ENCODE measurements around the gene GP1BA.
"Not testable (repeated sequence)": the region's sequence is repeated elsewhere in the genome, so short reads cannot be mapped to it uniquely, and the experiment has no call there.

Gene GP1BA

GRCh38 chr17:4920351-4921048 lies 11.6 kb upstream of the GP1BA start:
- H3K27ac Mint-ChIP-seq: no peak overlapping the region
- no peaks in the 10 kb centered on the region for H3K9me3 Mint-ChIP-seq
- no peak overlapping the region for H3K4me3 Mint-ChIP-seq
- H3K4me1 Mint-ChIP-seq: no peaks in the 10 kb centered on the region
- no peaks in the 10 kb centered on the region for H3K36me3 Mint-ChIP-seq
- no peaks in the 10 kb centered on the region for H3K27me3 Mint-ChIP-seq

DNA sequence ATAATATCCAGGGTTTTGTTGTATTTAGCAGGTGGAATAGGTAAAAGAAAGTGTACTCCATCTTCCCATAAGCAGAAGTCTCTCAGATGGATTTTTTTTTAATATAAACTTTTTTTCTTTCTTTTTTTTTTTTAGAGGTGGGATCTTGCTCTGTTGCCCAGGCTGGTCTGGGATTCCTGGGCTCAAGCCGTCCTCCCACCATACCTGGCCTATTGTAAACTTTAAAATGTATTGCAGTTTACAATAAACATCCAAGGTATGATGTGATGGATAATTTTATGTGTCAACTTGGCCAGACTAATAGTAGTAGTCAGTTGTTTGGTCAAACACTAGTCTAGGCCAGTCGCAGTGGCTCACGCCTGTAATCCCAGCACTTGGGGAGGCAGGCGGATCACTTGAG lies 10.8 kb upstream of the GP1BA start:
- H3K4me3 Mint-ChIP-seq: no peak overlapping the region
- H3K4me1 Mint-ChIP-seq: no peaks in the 10 kb centered on the region
- no peaks in the 10 kb centered on the region for H3K27me3 Mint-ChIP-seq
- no peak overlapping the region for H3K27ac Mint-ChIP-seq
- no peaks in the 10 kb centered on the region for H3K36me3 Mint-ChIP-seq
- H3K9me3 Mint-ChIP-seq: no peaks in the 10 kb centered on the region

DNA sequence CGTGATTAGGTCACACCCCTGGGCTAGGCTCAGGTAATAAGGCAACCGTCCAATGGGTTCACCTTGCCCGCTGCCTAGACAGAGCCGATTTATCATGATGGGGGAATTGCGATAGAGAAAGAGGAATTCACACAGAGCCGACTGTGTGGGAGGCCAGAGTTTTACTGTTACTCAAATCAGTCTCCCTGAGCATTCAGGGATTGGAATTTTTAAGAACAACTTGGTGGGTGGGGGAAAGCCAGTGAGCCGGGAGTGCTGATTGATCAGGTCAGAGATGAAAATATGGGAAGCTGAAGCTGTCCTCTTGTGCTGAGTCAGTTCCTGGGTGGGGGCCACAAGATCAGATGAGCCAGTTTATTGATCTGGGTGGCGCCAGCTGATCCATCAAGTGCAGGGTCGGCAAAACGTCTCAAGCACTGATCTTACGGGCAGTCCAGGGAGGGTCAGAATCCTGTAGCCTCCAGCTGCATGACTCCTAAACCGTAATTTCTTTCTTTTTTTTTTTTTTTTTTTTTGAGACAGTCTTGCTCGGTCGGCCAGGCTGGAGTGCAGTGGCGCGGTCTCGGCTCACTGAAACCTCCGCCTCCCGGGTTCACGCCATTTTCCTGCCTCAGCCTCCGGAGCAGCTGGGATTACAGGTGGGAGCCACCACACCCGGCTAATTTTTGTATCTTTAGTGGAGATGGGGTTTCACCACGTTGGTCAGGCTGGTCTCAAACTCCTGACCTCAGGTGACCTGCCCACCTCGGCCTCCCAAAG lies 5.3 kb upstream of the GP1BA start:
- not testable (repeated sequence) for H3K36me3 Mint-ChIP-seq, H3K4me1 Mint-ChIP-seq, H3K9me3 Mint-ChIP-seq, H3K27ac Mint-ChIP-seq, H3K4me3 Mint-ChIP-seq, H3K27me3 Mint-ChIP-seq

DNA sequence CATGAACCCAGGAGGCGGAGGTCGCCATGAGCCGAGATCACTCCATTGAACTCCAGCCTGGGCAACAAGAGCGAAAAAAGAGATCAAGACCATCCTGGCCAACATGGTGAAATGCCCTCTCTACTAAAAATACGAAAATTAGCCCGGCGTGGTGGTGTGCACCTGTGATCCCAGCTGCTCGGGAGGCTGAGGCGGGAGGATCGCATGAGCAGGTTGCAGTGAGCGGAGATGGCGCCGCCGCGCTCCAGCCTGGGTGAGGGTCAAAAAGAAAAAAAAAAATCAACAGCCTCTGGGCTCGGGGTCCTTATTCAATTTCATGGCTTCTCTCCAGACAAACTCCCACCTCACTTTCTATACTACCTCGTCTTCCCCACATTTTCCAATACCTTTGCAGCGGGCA lies 3.2 kb upstream of the GP1BA start:
- Mint-ChIP-seq H3K27ac (peak overlapping the region; percentile 37), H3K36me3 (no peaks in the 10 kb centered on the region), H3K4me3 (no peak overlapping the region), H3K9me3 (no peaks in the 10 kb centered on the region), H3K4me1 (peaks cover 9% of the 10 kb centered on the region), H3K27me3 (no peaks in the 10 kb centered on the region)

- Mint-ChIP-seq H3K4me1 (peaks cover 32% of the 10 kb centered on the region), H3K9me3 (no peaks in the 10 kb centered on the region), H3K4me3 (no peak overlapping the region), H3K27ac (no peak overlapping the region), H3K36me3 (no peaks in the 10 kb centered on the region), H3K27me3 (no peaks in the 10 kb centered on the region)
These were observed 679 bp downstream of the GP1BA start for GRCh38 chr17:4932756-4933155.

- Mint-ChIP-seq H3K36me3 (no peaks in the 10 kb centered on the region), H3K4me1 (peaks cover 38% of the 10 kb centered on the region), H3K9me3 (no peaks in the 10 kb centered on the region), H3K27me3 (no peaks in the 10 kb centered on the region), H3K27ac (peak overlapping the region; percentile 80), H3K4me3 (peak overlapping the region; percentile 30)
These were observed 1.6 kb downstream of the GP1BA start for GRCh38 chr17:4933646-4934045.

DNA sequence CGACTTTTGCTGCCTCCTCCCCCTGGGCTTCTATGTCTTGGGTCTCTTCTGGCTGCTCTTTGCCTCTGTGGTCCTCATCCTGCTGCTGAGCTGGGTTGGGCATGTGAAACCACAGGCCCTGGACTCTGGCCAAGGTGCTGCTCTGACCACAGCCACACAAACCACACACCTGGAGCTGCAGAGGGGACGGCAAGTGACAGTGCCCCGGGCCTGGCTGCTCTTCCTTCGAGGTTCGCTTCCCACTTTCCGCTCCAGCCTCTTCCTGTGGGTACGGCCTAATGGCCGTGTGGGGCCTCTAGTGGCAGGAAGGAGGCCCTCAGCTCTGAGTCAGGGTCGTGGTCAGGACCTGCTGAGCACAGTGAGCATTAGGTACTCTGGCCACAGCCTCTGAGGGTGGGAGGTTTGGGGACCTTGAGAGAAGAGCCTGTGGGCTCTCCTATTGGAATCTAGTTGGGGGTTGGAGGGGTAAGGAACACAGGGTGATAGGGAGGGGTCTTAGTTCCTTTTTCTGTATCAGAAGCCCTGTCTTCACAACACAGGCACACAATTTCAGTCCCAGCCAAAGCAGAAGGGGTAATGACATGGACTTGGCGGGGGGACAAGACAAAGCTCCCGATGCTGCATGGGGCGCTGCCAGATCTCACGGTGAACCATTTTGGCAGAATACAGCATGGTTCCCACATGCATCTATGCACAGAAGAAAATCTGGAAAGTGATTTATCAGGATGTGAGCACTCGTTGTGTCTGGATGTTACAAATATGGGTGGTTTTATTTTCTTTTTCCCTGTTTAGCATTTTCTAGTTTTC lies 2.3 kb downstream of the GP1BA start:
- H3K27me3 Mint-ChIP-seq: no peaks in the 10 kb centered on the region
- no peaks in the 10 kb centered on the region for H3K9me3 Mint-ChIP-seq
- H3K36me3 Mint-ChIP-seq: no peaks in the 10 kb centered on the region
- no peak overlapping the region for H3K4me3 Mint-ChIP-seq
- peaks cover 43% of the 10 kb centered on the region for H3K4me1 Mint-ChIP-seq
- peak overlapping the region; percentile 20 for H3K27ac Mint-ChIP-seq

DNA sequence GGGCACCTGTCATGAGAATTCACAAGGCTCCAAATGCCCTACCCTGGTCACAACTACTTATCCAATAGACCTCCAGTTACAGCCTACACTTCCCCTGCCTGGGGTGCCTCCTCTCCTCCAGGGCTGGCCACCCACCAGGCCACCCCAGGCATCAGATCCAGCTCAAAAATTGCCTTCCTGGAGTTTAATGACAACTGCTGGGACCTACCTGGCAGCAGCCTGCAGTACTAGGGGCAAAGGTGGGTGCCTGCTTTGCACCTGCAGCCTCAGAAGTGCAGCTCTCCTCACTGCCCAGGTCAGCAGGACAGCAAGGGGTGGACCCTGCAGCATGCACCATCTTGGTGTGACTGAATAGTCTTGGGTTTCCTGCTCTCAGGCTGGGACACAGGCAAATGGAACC lies 3.6 kb downstream of the GP1BA start:
- H3K9me3 Mint-ChIP-seq: no peaks in the 10 kb centered on the region
- H3K36me3 Mint-ChIP-seq: no peaks in the 10 kb centered on the region
- no peak overlapping the region for H3K27ac Mint-ChIP-seq
- no peak overlapping the region for H3K4me3 Mint-ChIP-seq
- H3K27me3 Mint-ChIP-seq: no peaks in the 10 kb centered on the region
- H3K4me1 Mint-ChIP-seq: peaks cover 43% of the 10 kb centered on the region

DNA sequence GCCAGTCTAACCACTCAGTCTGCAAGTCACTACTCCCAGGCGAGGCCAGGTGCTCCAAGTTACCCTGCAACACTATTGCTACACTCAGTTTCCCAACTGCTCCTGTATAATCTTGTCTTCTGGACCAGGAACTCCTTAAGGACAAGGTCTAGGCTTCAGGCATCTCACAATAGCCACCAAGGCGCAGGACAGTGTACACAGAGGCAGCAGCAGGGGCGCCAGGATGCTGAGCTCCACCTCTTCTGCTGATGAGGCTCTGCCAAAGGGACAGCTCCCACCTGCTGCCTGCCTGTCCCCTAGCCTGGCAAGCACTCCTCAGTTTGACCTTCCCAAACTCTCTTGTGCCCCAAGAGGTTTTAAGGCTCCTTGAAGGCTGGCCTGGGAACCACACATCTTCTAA lies 4.4 kb downstream of the GP1BA start:
- Mint-ChIP-seq H3K36me3 (peaks cover 2% of the 10 kb centered on the region), H3K27me3 (no peaks in the 10 kb centered on the region), H3K27ac (no peak overlapping the region), H3K4me3 (no peak overlapping the region), H3K9me3 (no peaks in the 10 kb centered on the region), H3K4me1 (peaks cover 48% of the 10 kb centered on the region)

DNA sequence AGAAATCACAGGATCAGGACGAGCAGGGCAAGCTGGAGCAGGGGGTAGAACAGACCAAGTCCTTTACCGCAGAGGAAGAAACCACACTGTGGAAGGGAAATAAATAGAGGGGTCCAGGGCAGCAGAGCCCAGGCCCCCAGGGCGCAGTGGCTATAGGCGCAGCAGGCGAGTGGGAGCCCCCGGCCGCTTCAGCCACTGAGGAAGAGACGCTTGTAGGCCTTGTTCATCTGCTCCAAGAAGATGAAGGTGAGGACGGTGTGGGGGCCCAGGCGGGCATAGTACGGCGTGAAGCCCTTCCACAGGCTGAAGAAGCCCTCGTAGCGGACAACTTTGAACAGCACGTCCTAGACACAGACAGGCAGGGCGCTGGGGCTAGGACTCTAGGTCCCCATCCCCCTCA lies 5.5 kb downstream of the GP1BA start:
- no peak overlapping the region for H3K27ac Mint-ChIP-seq
- H3K36me3 Mint-ChIP-seq: peaks cover 8% of the 10 kb centered on the region
- H3K9me3 Mint-ChIP-seq: no peaks in the 10 kb centered on the region
- H3K27me3 Mint-ChIP-seq: no peaks in the 10 kb centered on the region
- H3K4me1 Mint-ChIP-seq: peaks cover 59% of the 10 kb centered on the region
- H3K4me3 Mint-ChIP-seq: peak overlapping the region; percentile 7

DNA sequence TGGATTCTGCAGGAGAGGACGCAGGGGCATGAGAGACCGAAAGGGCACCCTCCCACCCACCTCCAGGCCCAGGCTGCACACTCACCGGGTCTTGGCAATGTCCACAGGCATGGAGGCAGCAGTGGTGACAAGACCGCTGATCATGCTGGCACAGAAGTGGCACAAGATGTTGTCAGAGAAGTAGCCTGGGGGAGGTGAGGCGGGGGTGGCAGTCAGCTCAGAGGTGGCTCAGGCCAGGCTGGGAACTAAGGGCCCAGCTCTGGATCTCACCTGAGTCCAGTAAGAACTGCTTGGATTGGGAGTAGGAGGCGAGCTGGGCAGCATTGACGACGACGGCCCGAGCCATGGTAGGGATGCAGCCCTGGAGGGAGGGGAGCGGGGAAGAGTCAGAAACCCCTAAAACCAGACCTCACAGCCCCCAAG lies 6.0 kb downstream of the GP1BA start:
- H3K9me3 Mint-ChIP-seq: no peaks in the 10 kb centered on the region
- peak overlapping the region; percentile 72 for H3K27ac Mint-ChIP-seq
- peak overlapping the region; percentile 94 for H3K4me3 Mint-ChIP-seq
- H3K27me3 Mint-ChIP-seq: no peaks in the 10 kb centered on the region
- peaks cover 64% of the 10 kb centered on the region for H3K4me1 Mint-ChIP-seq
- H3K36me3 Mint-ChIP-seq: peaks cover 10% of the 10 kb centered on the region

- peak overlapping the region; percentile 93 for H3K27ac Mint-ChIP-seq
- no peaks in the 10 kb centered on the region for H3K9me3 Mint-ChIP-seq
- H3K36me3 Mint-ChIP-seq: peaks cover 13% of the 10 kb centered on the region
These were observed 6.8 kb downstream of the GP1BA start for GRCh38 chr17:4938688-4939545.

GRCh38 chr17:4939546-4939795 lies 7.4 kb downstream of the GP1BA start:
- Mint-ChIP-seq H3K36me3 (peaks cover 14% of the 10 kb centered on the region), H3K27ac (peak overlapping the region; percentile 93), H3K4me3 (peak overlapping the region; percentile 94), H3K9me3 (no peaks in the 10 kb centered on the region), H3K27me3 (no peaks in the 10 kb centered on the region), H3K4me1 (peaks cover 64% of the 10 kb centered on the region)

More at GRCh38 chr17:4938688-4939545, 6.8 kb downstream of the GP1BA start:
- peak overlapping the region; percentile 94 for H3K4me3 Mint-ChIP-seq
- H3K27me3 Mint-ChIP-seq: no peaks in the 10 kb centered on the region
- peaks cover 64% of the 10 kb centered on the region for H3K4me1 Mint-ChIP-seq

GRCh38 chr17:4939796-4940554 lies 7.9 kb downstream of the GP1BA start, which contains the start of the genes RNF167 and SLC25A11:
Gene RNF167 (plus strand): TSS chr17:4940268. CDS start chr17:4940910, 642 bp downstream.
Gene SLC25A11 (minus strand): TSS chr17:4940046. CDS start chr17:4939910, 136 bp downstream.
- Mint-ChIP-seq H3K27me3 (no peaks in the 10 kb centered on the region), H3K4me1 (peaks cover 66% of the 10 kb centered on the region), H3K36me3 (peaks cover 14% of the 10 kb centered on the region), H3K4me3 (peak within 1 kb of the TSS; percentile 94), H3K27ac (peak within 1 kb of the TSS; percentile 99), H3K9me3 (no peaks in the 10 kb centered on the region)
